Osteocyte (in vitro differentiated cells): Measurements from ENCODE around the gene RARB. TPM values are rescaled to one million over a fixed set of nuclear protein-coding genes. Genes with fewer than 3 reads are reported as not detected.

ENCODE experiments used
- DNase-seq: peaks from one replicate; pipeline ENCODE4 v3.0.0; 2021; ENCODE audit warnings: mixed read lengths; ENCODE audit not compliant: unreplicated experiment; ENCODE audit errors: extremely low spot score
- H3K27ac Mint-ChIP-seq: one replicate; pipeline ENCODE4 v1.8.0; 2021; ENCODE audit warnings: mild to moderate bottlenecking, mixed read lengths; ENCODE audit not compliant: unreplicated experiment
- H3K27me3 Mint-ChIP-seq: one replicate; pipeline ENCODE4 v1.8.0; 2021; ENCODE audit warnings: mixed read lengths; ENCODE audit not compliant: unreplicated experiment
- H3K36me3 Mint-ChIP-seq: one replicate; pipeline ENCODE4 v1.8.0; 2021; ENCODE audit warnings: mixed read lengths; ENCODE audit not compliant: unreplicated experiment
- H3K4me1 Mint-ChIP-seq: one replicate; pipeline ENCODE4 v1.8.0; 2021; ENCODE audit warnings: mixed read lengths; ENCODE audit not compliant: unreplicated experiment
- H3K4me3 Mint-ChIP-seq: one replicate; pipeline ENCODE4 v1.8.0; 2021; ENCODE audit warnings: mild to moderate bottlenecking, moderate library complexity, mixed read lengths; ENCODE audit not compliant: unreplicated experiment
- H3K9me3 Mint-ChIP-seq: one replicate; pipeline ENCODE4 v1.8.0; 2021; ENCODE audit warnings: mixed read lengths; ENCODE audit not compliant: unreplicated experiment
- CTCF ChIP-seq: fragments of 200-600 bp; sonication (generic); IDR thresholded peaks from 2 replicates; pipeline ENCODE4 v1.5.0; 2021; ENCODE audit warnings: antibody characterized with exemption, mild to moderate bottlenecking, moderate library complexity
- total RNA-seq: library from RNA; stranded (reverse); gene quantifications from 2 replicates; pipeline ENCODE4 v1.2.1, GENCODE V29; 2021

RARB gene
- total RNA-seq, 1 donor from 2014 or later = 4.8 TPM

- H3K9me3 Mint-ChIP-seq = no peaks in the 10 kb centered on the region
- TF ChIP-seq CTCF = no peak
- no peak for DNase-seq
- H3K27me3 Mint-ChIP-seq = no peaks in the 10 kb centered on the region
- H3K27ac Mint-ChIP-seq = peak overlapping the region; percentile 75
- peaks cover 6% of the 10 kb centered on the region for H3K36me3 Mint-ChIP-seq
- H3K4me1 Mint-ChIP-seq = peaks cover 44% of the 10 kb centered on the region
- H3K4me3 Mint-ChIP-seq = no peak overlapping the region
Observed at GRCh38 chr3:25507811-25508210, 79.7 kb downstream of the RARB start.

- no peaks in the 10 kb centered on the region for H3K27me3 Mint-ChIP-seq
- peaks cover 6% of the 10 kb centered on the region for H3K36me3 Mint-ChIP-seq
- no peak for TF ChIP-seq CTCF
- H3K27ac Mint-ChIP-seq = peak overlapping the region; percentile 75
- H3K4me3 Mint-ChIP-seq = no peak overlapping the region
- H3K4me1 Mint-ChIP-seq = peaks cover 42% of the 10 kb centered on the region
- H3K9me3 Mint-ChIP-seq = no peaks in the 10 kb centered on the region
- no peak for DNase-seq
Observed at GRCh38 chr3:25508433-25508832, 80.4 kb downstream of the RARB start.

- peak overlapping the region; percentile 75 for H3K27ac Mint-ChIP-seq
- H3K9me3 Mint-ChIP-seq = no peaks in the 10 kb centered on the region
- no peaks in the 10 kb centered on the region for H3K27me3 Mint-ChIP-seq
- no peak overlapping the region for H3K4me3 Mint-ChIP-seq
- H3K4me1 Mint-ChIP-seq = peaks cover 42% of the 10 kb centered on the region
- H3K36me3 Mint-ChIP-seq = peaks cover 6% of the 10 kb centered on the region
- no peak for DNase-seq
- TF ChIP-seq CTCF = no peak
Observed at GRCh38 chr3:25508901-25509300, 80.8 kb downstream of the RARB start.

GRCh38 chr3:25510797-25511196 lies 82.7 kb downstream of the RARB start:
- no peak for DNase-seq
- no peak overlapping the region for H3K27ac Mint-ChIP-seq
- H3K27me3 Mint-ChIP-seq = no peaks in the 10 kb centered on the region
- H3K4me1 Mint-ChIP-seq = peaks cover 44% of the 10 kb centered on the region
- peaks cover 3% of the 10 kb centered on the region for H3K9me3 Mint-ChIP-seq
- no peak overlapping the region for H3K4me3 Mint-ChIP-seq
- H3K36me3 Mint-ChIP-seq = no peaks in the 10 kb centered on the region
- no peak for TF ChIP-seq CTCF

GRCh38 chr3:25511972-25512721 lies 84.1 kb downstream of the RARB start:
- no peaks in the 10 kb centered on the region for H3K36me3 Mint-ChIP-seq
- no peak overlapping the region for H3K4me3 Mint-ChIP-seq
- no peak for TF ChIP-seq CTCF
- no peak overlapping the region for H3K27ac Mint-ChIP-seq
- no peaks in the 10 kb centered on the region for H3K27me3 Mint-ChIP-seq
- H3K9me3 Mint-ChIP-seq = peaks cover 3% of the 10 kb centered on the region
- no peak for DNase-seq
- H3K4me1 Mint-ChIP-seq = peaks cover 44% of the 10 kb centered on the region
